Astrocyte (in vitro differentiated cells and primary cell): ENCODE results near the gene LHPP.

Source experiments
- EZH2 ChIP-seq: IDR thresholded peaks from 2 replicates; pipeline ENCODE4 v1.6.1; 2012; ENCODE audit warnings: mild to moderate bottlenecking, low read length, inconsistent platforms; ENCODE audit not compliant: insufficient read depth
- TF ChIP-seq, protein P1 (sequence below): IDR thresholded peaks from 2 replicates; pipeline ENCODE4 v1.5.1; 2011; ENCODE audit warnings: low read depth, mild to moderate bottlenecking, inconsistent platforms, low read length, moderate library complexity; ENCODE audit not compliant: insufficient read depth

DNA sequence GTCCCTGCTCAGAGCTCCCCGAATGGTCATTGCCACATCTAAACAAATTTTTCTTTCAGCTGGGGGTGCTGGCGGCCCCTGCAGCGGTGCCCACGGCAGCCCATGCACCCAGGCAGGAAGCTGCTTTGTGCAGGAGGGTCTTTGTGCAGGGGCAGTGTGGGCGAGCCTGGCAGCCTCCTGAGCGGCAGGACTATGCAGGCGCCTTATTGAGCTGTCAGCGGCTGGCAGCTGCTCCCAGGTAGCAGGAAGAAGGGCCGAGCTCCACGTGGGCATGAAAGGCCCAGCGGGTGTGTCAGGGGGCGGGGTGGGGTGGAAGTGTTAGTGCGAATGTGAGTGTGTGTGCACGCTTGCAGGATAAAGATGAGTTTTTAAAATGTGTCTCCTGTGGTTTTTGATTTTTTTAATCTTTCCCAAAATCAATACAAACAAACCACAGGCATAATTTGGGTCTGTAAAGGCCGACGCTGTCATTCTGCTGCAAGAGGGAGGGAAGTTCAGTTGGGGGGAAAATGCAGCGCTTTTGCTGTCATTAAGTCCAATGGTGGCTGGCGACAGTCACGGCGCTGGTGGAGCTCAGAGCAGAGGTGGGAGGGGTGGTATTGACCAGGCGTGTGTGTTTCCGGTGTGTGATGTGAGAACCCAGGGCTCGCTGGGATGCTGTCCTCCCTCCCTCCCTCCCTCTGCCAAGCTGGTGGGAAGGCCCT lies 83.9 kb downstream of the LHPP start:
- TF ChIP-seq, protein P1, sequence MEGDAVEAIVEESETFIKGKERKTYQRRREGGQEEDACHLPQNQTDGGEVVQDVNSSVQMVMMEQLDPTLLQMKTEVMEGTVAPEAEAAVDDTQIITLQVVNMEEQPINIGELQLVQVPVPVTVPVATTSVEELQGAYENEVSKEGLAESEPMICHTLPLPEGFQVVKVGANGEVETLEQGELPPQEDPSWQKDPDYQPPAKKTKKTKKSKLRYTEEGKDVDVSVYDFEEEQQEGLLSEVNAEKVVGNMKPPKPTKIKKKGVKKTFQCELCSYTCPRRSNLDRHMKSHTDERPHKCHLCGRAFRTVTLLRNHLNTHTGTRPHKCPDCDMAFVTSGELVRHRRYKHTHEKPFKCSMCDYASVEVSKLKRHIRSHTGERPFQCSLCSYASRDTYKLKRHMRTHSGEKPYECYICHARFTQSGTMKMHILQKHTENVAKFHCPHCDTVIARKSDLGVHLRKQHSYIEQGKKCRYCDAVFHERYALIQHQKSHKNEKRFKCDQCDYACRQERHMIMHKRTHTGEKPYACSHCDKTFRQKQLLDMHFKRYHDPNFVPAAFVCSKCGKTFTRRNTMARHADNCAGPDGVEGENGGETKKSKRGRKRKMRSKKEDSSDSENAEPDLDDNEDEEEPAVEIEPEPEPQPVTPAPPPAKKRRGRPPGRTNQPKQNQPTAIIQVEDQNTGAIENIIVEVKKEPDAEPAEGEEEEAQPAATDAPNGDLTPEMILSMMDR: no peak
- TF ChIP-seq EZH2: no peak
